Activated CD8-positive, alpha-beta memory T cell treated with anti-CD3 and anti-CD28 coated beads for 4 hours (primary cell): ENCODE measurements around the gene ARSB.
"Not testable (repeated sequence)": the region's sequence is repeated elsewhere in the genome, so short reads cannot be mapped to it uniquely, and the experiment has no call there.

Experiments used
- DNase-seq, 2 donors: peaks; one replicate each; pipeline ENCODE4 v3.0.0-alpha.2; 2020; ENCODE audit warnings: low read depth in 2 of 2

Gene ARSB

GRCh38 chr5:78779262-78779661, 205.8 kb downstream of the ARSB start:
- no peak for DNase-seq

GRCh38 chr5:78778538-78778937, 206.6 kb downstream of the ARSB start:
- no peak for DNase-seq

- DNase-seq: no peak
These were observed 207.2 kb downstream of the ARSB start for GRCh38 chr5:78777901-78778300.

- no peak for DNase-seq
These were observed 208.5 kb downstream of the ARSB start for GRCh38 chr5:78776637-78777036.

GRCh38 chr5:78773655-78774054, 211.5 kb downstream of the ARSB start:
- DNase-seq: no peak

- DNase-seq: no peak
These were observed 213.6 kb downstream of the ARSB start for GRCh38 chr5:78771260-78772205.

- DNase-seq: no peak
These were observed 216.2 kb downstream of the ARSB start for GRCh38 chr5:78768781-78769380.

GRCh38 chr5:78766412-78766762, 218.7 kb downstream of the ARSB start:
- DNase-seq: no peak

GRCh38 chr5:78765756-78766411, 219.2 kb downstream of the ARSB start:
- DNase-seq: no peak

GRCh38 chr5:78765116-78765515, 220.0 kb downstream of the ARSB start:
- no peak for DNase-seq

- DNase-seq: no peak
These were observed 221.4 kb downstream of the ARSB start for GRCh38 chr5:78763659-78764189.

- DNase-seq: not testable (repeated sequence)
These were observed 222.4 kb downstream of the ARSB start for GRCh38 chr5:78762743-78763142.

- DNase-seq: no peak
These were observed 223.3 kb downstream of the ARSB start for GRCh38 chr5:78761840-78762239.

- no peak for DNase-seq
These were observed 224.3 kb downstream of the ARSB start for GRCh38 chr5:78760770-78761169.

GRCh38 chr5:78760366-78760765, 224.7 kb downstream of the ARSB start:
- no peak for DNase-seq

- no peak for DNase-seq
These were observed 226.8 kb downstream of the ARSB start for GRCh38 chr5:78758169-78758839.

GRCh38 chr5:78757269-78758053, 227.6 kb downstream of the ARSB start:
- DNase-seq: no peak

GRCh38 chr5:78756858-78757257, 228.3 kb downstream of the ARSB start:
- no peak for DNase-seq

- no peak for DNase-seq
These were observed 229.2 kb downstream of the ARSB start for GRCh38 chr5:78755822-78756429.

- DNase-seq: no peak
These were observed 230.5 kb downstream of the ARSB start for GRCh38 chr5:78754655-78755054.

GRCh38 chr5:78753093-78753531, 232.0 kb downstream of the ARSB start:
- DNase-seq: no peak
